GM21447 (cell line): ENCODE results near the gene SELPLG.
"Not testable (repeated sequence)": the region's sequence is repeated elsewhere in the genome, so short reads cannot be mapped to it uniquely, and the experiment has no call there.

ENCODE experiments used
- ATAC-seq: cut with Tn5 transposase; IDR thresholded peaks from one replicate; pipeline ENCODE4 v1.9.1; 2021; ENCODE audit not compliant: unreplicated experiment

Gene SELPLG

DNA sequence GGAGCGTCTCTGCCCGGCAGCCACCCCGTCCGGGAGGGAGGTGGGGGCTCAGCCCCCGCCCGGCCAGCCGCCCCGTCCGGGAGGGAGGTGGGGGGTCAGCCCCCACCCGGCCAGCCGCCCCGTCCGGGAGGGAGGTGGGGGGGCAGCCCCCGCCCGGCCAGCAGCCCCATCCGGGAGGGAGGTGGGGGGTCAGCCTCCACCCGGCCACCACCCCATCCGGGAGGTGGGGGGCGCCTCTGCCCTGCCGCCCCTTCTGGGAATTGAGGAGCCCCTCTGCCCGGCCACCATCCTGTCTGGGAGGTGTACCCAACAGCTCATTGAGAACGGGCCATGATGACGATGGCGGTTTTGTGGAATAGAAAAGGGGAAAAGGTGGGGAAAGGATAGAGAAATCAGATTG is 22.6 kb upstream of the SELPLG start:
- not testable (repeated sequence) for ATAC-seq

GRCh38 chr12:108655812-108656175 is 22.1 kb upstream of the SELPLG start:
- ATAC-seq, result not testable (repeated sequence)

- ATAC-seq, result not testable (repeated sequence)
These were observed 20.9 kb upstream of the SELPLG start for GRCh38 chr12:108654622-108655021.

- no peak for ATAC-seq
These were observed 20.2 kb upstream of the SELPLG start for GRCh38 chr12:108653922-108654321.

DNA sequence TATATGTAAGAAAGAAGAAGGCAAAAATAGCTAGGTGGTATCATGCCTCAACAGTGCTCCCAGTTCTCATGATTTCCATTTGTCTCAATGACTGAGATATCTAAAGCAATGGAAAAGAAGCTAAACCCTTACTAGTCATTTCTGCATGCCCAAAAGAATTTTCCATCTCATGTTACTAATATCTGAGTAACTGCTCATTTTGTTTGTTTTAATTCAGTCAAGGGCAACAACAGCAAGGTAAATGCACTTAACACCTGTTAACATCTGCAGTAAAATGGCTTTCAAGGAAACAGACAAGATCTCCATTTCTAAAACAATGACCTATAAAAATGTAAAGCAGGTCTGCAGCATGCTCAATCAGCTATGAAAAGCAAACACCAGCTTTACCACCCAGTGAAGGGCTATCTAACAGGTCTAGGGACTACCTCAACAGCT is 19.4 kb upstream of the SELPLG start:
- ATAC-seq, result no peak

- no peak for ATAC-seq
These were observed 16.4 kb upstream of the SELPLG start for GRCh38 chr12:108650083-108650482.

GRCh38 chr12:108649669-108650068 is 16.0 kb upstream of the SELPLG start:
- ATAC-seq, result no peak

- ATAC-seq, result no peak
These were observed 15.4 kb upstream of the SELPLG start for GRCh38 chr12:108649126-108649525.

DNA sequence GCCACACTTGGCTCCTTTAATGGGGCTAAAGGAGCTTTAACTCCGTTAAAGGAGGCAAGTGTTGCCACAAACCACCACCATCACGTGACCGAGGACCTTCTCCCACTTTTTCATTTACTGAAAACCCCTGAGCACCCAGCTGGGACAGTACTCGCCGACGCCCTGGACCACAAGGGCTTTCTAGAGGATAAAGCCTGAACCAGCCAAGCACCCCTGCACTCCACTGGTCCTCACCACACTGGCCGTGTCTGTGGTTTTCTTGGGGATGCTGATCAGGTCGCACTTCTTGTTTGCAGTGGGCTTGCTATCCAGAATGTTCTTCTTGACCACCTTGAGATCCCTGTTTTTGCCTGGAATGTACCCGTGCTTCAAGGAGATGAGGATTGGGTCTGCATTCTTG is 14.7 kb upstream of the SELPLG start:
- ATAC-seq, result no peak

DNA sequence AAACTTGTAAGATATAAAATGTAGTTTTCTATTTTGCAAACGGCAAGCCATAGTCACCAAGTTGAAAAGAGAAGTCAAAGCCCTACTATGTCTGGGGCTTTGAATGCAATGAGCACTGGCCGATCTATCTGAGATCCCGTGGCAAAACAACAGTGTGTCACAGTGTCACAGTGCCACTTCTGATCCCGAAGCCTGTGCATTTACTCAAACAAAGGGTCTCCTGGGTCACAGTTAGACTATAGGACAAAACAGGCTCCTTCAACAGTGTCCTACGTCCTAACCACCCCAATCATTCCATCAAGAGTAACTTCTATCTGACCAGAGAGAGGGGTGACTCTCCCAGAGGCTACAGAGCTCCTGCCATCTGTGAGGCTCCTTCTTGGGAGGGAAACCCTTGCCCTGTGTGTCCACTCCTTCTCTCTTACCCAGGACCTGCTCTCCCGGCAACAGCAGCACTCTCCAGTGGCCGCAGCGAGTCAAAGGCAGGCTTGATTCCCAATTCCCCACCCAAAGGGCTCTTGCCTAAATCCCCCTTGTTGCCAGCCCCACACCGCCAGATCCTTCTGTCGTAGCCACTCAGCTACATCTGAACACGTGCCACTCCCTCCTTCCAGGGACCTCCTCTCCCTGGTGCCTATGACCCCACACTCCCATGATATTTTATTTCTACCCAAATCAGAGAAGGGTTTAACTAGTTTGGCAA is 14.0 kb upstream of the SELPLG start:
- no peak for ATAC-seq

DNA sequence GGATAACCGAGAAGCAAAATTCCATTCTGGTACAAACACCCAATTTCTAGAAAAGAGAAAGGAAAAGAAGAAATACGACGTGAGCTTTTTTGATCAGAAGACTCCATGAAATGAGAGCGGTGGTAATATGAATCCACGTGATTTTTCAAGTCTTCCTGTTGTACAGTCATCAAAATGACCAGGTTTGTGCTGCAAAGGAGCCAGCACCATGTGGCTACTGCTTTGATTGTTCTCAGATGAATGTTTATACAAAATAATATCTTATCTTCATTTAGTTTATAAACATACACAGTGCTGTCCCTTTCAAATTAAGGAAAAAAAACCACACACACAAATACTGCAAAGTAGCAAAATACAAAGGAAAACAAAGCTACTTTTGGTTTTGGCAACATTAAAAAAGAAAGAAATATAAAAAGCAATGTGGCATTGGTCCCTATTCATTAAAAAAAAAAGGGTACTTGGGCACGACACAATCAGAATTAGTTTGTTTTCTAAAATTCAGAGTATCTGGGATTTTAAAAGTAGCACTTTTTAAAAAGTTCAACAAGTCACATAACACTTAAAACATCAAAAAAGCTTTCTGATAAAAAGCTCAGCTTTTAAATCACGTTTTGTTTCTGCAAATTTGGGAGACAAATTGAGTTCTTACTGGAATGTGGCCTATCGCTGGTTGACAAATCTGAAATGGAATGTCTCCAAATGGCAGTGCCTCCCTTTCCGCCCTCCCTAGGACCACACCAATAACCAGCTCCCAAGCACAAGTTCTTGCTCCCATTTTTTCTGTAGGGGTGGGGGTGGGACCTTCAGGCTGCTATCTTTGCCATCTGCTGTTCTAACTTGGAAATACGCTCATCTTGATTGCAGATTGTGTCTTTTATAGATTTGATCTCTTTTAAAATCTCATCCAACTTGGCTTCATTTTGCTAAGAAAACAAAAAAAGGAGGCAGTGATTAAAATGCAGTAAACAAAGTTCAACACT is 13.2 kb upstream of the SELPLG start:
- ATAC-seq, result no peak

DNA sequence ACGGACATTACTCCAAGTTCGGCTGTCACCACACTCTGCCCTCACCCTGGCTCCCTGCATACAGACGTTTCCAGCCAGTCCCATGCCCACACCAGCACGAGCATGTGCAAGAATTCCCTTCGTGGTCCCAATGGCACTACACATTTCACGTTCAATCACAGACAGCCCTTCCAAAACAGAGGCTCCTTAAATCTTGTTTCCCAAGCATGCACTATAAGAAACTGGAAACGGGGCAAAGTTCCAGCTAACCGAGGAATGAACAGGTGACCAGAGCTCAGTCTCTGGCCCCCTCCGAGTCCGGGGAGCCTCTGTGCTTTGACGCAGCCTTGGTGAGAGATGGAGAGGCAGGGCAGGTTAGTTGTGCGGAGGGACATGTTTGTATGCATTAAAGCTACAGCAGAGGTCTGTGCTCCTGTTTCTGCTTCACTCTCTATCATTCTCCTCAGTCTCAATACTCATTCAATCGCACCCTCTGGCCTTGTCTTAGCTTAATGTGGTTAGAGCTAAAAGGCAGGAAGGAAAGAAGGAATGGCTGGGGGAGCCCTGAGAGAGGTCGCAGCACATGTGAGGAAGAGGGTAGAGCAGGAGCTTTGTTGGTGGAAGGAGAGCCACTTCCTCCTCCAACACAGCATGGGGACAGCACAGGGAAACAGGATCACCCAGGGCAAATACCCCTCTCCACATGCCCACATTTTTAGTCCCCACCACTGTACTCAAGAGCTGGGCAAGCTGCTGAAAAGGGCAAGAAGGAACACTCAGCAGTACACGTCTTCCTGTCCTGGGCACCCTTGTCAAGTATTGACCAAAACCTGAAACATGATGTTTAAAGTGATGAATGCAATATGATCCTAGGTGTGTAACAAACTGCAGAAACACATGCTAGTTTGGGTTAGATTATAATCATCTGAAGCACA is 12.2 kb upstream of the SELPLG start:
- no peak for ATAC-seq

DNA sequence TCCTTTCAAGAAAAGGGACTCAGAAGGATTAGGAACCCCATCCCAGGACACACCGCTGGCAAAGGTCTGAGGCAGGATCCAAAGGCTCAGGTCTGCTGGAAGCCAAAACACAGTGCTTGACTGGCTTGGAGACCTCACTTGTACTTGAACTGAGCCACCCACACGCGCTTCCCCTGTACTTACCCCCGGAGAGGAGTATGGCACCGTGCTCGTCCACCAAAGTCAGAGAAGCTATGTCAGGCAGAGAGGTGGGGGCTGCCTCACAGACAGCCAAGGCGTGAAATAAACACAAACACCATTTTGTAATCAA is 11.1 kb upstream of the SELPLG start:
- ATAC-seq, result no peak

DNA sequence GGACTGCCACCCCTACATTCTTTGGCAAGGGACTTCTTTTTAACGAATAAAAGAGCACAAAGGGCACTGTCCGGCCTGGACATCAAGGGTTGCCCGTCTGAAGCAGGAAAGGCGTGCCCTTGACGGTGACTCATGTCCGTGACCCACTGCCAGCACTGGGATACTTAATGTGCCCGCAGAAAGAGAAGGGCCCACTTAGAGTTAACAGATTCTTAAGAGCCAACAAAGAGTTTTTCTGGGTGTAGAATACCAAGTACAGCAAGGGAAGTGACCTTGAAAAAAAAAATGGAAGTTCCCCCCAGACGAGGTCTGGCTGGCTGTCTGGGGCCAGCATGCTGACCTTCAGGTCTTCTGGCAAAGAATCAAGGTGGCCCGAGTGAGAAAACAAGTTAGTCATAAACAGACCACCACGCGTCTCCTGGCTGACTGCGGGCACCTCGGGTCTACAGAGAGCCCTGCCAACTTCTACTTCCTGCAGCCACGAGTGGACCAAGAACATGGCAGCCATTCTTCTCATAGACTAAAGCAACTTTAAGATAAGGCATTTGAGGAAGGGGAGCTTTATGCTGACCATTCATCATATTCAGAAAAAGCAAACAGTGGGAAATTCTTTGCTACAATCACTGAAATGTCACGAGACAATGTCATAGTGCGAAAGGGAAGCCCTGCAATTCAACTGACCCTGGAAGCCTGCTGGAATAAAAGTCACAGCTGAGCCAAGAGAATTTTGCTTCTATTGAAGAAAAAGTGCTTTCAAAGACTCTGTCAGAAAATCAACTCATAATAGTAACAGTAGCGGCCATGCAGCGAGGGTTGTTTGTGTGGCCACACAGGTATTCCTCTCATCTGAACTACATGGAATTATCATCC is 10.5 kb upstream of the SELPLG start:
- ATAC-seq, result no peak

GRCh38 chr12:108642899-108643654 is 9.4 kb upstream of the SELPLG start:
- no peak for ATAC-seq

DNA sequence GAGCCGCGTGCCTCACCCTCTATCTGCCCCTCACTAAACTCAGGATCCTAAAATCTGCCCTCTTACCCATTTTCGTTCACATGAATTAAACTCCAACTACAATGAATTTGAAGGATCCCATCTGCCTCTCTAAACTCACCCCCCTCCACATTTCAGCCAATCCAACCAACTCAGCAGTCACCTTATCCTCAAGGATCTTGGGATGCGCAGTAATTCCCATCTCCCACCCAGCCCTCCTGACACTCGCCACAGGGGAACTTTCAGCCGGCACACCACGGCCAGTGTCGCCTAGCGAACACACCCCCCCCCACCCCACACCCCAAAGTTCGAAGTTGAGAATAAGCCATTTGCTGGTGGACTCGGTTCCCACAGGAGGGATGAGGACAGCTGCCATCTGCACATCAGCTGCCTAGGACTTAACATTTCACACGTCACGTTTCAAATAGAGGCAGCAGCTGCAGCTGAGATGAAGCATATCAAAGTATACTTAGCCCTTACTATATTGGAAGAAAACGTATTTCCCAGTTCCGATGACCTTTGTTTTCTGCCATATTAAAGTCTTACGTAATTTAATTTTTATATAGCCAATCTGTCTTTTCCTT is 8.7 kb upstream of the SELPLG start:
- no peak for ATAC-seq

DNA sequence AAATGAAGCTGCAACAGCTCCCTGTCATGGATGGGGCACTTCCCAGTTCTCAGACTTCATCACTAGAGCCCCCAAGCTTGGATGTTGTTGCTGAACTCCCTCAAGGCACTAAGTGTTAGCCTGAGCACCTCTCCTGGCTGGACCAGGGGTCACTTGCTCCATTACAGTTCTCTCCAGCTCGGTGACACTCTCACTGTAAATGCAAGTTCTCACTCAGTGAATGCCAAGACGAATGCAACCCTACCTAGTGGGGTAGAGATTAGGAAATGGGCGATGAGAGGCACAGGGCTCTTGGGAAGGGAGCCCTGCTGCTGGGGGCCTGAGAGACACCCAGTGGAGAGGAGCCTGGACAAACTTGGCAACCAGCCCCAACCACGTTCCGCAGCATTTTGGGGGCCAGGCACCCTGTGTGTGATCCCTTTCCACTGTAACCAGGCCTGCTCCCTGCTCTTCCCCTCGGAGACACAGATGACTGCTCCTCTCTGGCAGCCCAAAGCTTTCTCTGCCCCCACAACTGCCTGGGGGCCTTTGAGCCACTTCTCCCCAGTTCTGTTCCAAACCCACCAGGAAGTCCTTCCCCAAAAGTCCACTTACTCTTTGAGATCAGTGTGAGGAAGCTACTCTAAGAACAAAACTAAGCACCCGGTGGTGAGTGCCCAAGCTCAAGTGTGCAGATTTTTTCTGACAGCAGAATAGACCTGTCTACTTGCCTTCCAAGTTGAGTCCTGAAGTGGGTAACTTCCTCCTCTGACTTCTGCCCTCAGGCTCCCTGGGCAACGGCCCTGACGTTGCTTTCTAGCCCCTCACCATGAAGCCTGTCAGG is 8.0 kb upstream of the SELPLG start:
- no peak for ATAC-seq

- ATAC-seq, result no peak
These were observed 7.2 kb upstream of the SELPLG start for GRCh38 chr12:108640802-108641445.
